ENCODE measurements around the gene KCNQ1. TPM values are rescaled to one million over a fixed set of nuclear protein-coding genes. Genes with fewer than 3 reads are reported as not detected.

Gene KCNQ1
- total and polyA plus RNA-seq, 2 donors (not counting 3 experiments of a cell fraction or from before 2014, with no cell fraction given), result 0.07 to 0.09 TPM

DNA sequence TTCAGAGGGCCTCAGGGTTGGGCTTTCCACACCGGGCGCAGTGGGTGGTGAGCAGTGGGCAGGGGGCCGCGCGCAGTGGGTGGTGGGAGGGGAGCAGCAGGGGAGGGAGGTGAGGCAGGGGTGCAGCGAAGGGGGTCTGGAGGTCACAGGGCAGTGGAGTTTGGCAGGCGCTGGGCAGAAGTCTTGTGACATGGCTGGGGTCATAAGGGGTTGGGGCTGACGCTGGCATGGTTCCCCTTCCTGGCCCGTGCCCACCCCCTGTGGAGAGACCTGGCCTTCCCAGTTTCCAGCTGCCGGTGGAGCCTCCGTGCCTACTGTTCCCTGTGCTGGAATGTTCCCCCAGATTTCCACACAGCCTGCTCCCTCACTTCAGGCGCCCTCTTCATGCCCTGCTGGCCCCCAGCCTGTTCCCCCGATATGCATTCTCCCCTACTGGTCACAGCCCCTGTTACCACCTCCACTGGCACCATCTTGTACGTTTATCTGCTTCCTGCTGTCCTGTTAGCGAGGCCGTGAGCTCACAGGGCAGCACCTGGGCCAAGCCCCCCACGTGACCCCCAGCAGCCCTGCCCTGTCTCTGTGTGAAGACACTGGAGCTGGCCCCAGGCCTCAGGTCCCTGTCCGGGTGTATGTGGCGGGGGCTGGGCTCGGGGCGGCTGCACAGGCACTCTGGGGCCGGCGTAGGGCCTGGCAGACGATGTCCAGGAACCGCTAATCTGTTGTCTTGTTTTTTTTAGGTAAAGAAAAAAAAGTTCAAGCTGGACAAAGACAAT lies 143.4 kb downstream of the KCNQ1 start:
- no peaks in the 10 kb centered on the region for H4K20me1 ChIP-seq (replicated peaks; ENCODE audit: control insufficient read depth, extremely low read depth, insufficient read depth, low read length)
- no peaks in the 10 kb centered on the region for H3K4me1 ChIP-seq (ENCODE audit: control insufficient read depth, extremely low read depth, insufficient read depth, low read length)
- H3K9me3 ChIP-seq (replicated peaks; ENCODE audit: control insufficient read depth, insufficient read depth, low read length), result no peaks in the 10 kb centered on the region
- POLR2A ChIA-PET, result no interaction called here
- no peak overlapping the region for H3K4me3 ChIP-seq (replicated peaks in 1 of 3; ENCODE audit: insufficient read depth in 1 of 3, low read depth in 1 of 3, low read length in 3 of 3)
- FAIRE-seq (no peak), DNase-seq (ENCODE audit: low read depth, low spot score) (no peak)
- no peaks in the 10 kb centered on the region for H3K79me2 ChIP-seq (ENCODE audit: control insufficient read depth, insufficient read depth, low read length)
- no peak overlapping the region for H3K4me2 ChIP-seq (ENCODE audit: insufficient read depth, low read length)
- H3K27me3 ChIP-seq (ENCODE audit: control insufficient read depth in 2 of 2, insufficient read depth in 2 of 2, low read length in 2 of 2), result no peaks in the 10 kb centered on the region
- no peaks in the 10 kb centered on the region for H3K9me1 ChIP-seq (replicated peaks; ENCODE audit: control insufficient read depth, extremely low read depth, insufficient read depth, low read length)
- H3K27ac ChIP-seq (ENCODE audit: insufficient read depth, low read depth, low read length), result no peak overlapping the region
- no TSS peak for BruUV-seq (replicated peaks)
- dilution Hi-C loops (cut with MboI; ENCODE audit: extremely low pct_ligation_motif_present, low sequenced_read_pairs) (no loop called here), intact Hi-C loops (cut with micrococcal nuclease) (no loop called here)
- H3K36me3 ChIP-seq (ENCODE audit: control insufficient read depth in 2 of 2, extremely low read depth in 1 of 2, insufficient read depth in 2 of 2, low read length in 2 of 2), result no peaks in the 10 kb centered on the region
- H3K9ac ChIP-seq (replicated peaks; ENCODE audit: extremely low read depth, insufficient read depth, low read length), result no peak overlapping the region
- CTCF ChIA-PET, result no interaction called here
- TF ChIP-seq FOS (IDR thresholded peaks at IDR 0.05; ENCODE audit: borderline replicate concordance, insufficient read depth, low read length) (no peak), MYC (IDR thresholded peaks at IDR 0.05; ENCODE audit: low read depth, low read length) (no peak), POLR2AphosphoS5 (IDR thresholded peaks at IDR 0.05; ENCODE audit: insufficient read depth, low read depth, low read length) (no peak)
- no peak overlapping the region for H2AFZ ChIP-seq (ENCODE audit: low read depth, low read length)

DNA sequence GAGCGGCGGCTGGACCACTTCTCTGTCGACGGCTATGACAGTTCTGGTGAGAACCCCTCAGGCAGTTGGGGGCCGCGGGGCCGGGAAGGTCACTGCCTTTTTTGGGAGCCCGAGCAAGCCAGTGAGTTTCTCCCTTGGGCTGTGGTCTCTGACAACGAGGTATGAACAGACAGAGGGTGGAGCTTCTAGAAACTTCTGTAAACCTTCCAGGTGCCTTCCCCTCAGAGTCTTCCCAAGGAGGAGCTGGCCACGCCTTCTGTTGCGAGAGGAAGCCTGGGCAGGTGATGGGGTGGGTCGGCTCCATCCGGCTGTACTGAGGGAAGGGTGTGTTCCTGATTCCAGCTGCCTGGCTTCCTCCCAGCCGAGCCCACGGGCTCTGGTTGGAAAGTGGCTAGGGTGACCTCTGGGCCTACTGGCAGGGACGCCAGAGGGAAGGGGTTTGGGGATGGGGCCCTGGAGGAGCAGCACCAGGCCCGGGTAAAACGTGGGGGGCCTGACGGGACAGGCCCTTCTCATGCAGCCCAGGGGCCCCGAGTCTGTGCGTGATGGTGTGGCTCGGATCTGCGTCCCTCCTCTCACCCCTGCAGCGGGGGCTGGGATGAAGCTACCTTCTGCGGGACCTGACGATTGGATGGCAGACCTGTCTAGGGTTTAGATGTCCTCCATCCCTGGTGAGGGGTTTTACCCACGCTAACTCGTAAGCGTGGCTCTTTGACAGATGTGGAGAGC lies 144.2 kb downstream of the KCNQ1 start:
- no peak overlapping the region for H2AFZ ChIP-seq (ENCODE audit: low read depth, low read length)
- CTCF ChIA-PET, result no interaction called here
- no TSS peak for BruUV-seq (replicated peaks)

More for the DNA sequence above, 144.2 kb downstream of the KCNQ1 start:
- DNase-seq (ENCODE audit: low read depth, low spot score) (no peak), FAIRE-seq (no peak)
- H3K4me1 ChIP-seq (ENCODE audit: control insufficient read depth, extremely low read depth, insufficient read depth, low read length), result no peaks in the 10 kb centered on the region
- POLR2A ChIA-PET, result no interaction called here
- no peak overlapping the region for H3K4me2 ChIP-seq (ENCODE audit: insufficient read depth, low read length)
- no peaks in the 10 kb centered on the region for H3K9me1 ChIP-seq (replicated peaks; ENCODE audit: control insufficient read depth, extremely low read depth, insufficient read depth, low read length)
- no peaks in the 10 kb centered on the region for H3K79me2 ChIP-seq (ENCODE audit: control insufficient read depth, insufficient read depth, low read length)
- H3K9me3 ChIP-seq (replicated peaks; ENCODE audit: control insufficient read depth, insufficient read depth, low read length), result no peaks in the 10 kb centered on the region
- peaks cover 0 to 3% of the 10 kb centered on the region in 2 experiments for H3K27me3 ChIP-seq (ENCODE audit: control insufficient read depth in 2 of 2, insufficient read depth in 2 of 2, low read length in 2 of 2)
- TF ChIP-seq, protein P1, sequence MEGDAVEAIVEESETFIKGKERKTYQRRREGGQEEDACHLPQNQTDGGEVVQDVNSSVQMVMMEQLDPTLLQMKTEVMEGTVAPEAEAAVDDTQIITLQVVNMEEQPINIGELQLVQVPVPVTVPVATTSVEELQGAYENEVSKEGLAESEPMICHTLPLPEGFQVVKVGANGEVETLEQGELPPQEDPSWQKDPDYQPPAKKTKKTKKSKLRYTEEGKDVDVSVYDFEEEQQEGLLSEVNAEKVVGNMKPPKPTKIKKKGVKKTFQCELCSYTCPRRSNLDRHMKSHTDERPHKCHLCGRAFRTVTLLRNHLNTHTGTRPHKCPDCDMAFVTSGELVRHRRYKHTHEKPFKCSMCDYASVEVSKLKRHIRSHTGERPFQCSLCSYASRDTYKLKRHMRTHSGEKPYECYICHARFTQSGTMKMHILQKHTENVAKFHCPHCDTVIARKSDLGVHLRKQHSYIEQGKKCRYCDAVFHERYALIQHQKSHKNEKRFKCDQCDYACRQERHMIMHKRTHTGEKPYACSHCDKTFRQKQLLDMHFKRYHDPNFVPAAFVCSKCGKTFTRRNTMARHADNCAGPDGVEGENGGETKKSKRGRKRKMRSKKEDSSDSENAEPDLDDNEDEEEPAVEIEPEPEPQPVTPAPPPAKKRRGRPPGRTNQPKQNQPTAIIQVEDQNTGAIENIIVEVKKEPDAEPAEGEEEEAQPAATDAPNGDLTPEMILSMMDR (IDR thresholded peaks at IDR 0.05; ENCODE audit: extremely low read depth in 1 of 2, insufficient read depth in 1 of 2, low read depth in 1 of 2, low read length in 2 of 2), result no peak
- TF ChIP-seq MYC (IDR thresholded peaks at IDR 0.05; ENCODE audit: low read depth, low read length) (no peak), EZH2 (IDR thresholded peaks at IDR 0.05; ENCODE audit: borderline replicate concordance, low read depth, low read length, severe bottlenecking) (no peak), FOS (IDR thresholded peaks at IDR 0.05; ENCODE audit: borderline replicate concordance, insufficient read depth, low read length) (no peak), POLR2AphosphoS5 (IDR thresholded peaks at IDR 0.05; ENCODE audit: insufficient read depth, low read depth, low read length) (no peak), POLR2A (IDR thresholded peaks at IDR 0.05; ENCODE audit: low read depth, low read length) (no peak), GATA2 (IDR thresholded peaks at IDR 0.05; ENCODE audit: insufficient read depth, insufficient read length, low read depth, low read length) (no peak), JUN (IDR thresholded peaks at IDR 0.05; ENCODE audit: borderline replicate concordance, insufficient read depth, insufficient read length, low read depth) (no peak)
- TF ChIP-seq, protein P2, sequence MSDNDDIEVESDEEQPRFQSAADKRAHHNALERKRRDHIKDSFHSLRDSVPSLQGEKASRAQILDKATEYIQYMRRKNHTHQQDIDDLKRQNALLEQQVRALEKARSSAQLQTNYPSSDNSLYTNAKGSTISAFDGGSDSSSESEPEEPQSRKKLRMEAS (IDR thresholded peaks at IDR 0.05; ENCODE audit: insufficient read depth, insufficient read length), result no peak
- dilution Hi-C loops (cut with MboI; ENCODE audit: extremely low pct_ligation_motif_present, low sequenced_read_pairs) (no loop called here), intact Hi-C loops (cut with micrococcal nuclease) (no loop called here)
- H3K36me3 ChIP-seq (ENCODE audit: control insufficient read depth in 2 of 2, extremely low read depth in 1 of 2, insufficient read depth in 2 of 2, low read length in 2 of 2), result no peaks in the 10 kb centered on the region
- H3K9ac ChIP-seq (replicated peaks; ENCODE audit: extremely low read depth, insufficient read depth, low read length), result no peak overlapping the region
- H3K27ac ChIP-seq (ENCODE audit: insufficient read depth, low read depth, low read length), result no peak overlapping the region
- H4K20me1 ChIP-seq (replicated peaks; ENCODE audit: control insufficient read depth, extremely low read depth, insufficient read depth, low read length), result no peaks in the 10 kb centered on the region
- H3K4me3 ChIP-seq (replicated peaks in 1 of 3; ENCODE audit: insufficient read depth in 1 of 3, low read depth in 1 of 3, low read length in 3 of 3), result no peak overlapping the region
